Spleen (tissue), 7 donors: ENCODE results near the gene GATAD1.

Source experiments
- POLR2AphosphoS5 ChIP-seq, 3 donors: sonication (generic); formaldehyde crosslinking; IDR thresholded peaks; one replicate each; pipeline ENCODE4 v1.5.1; 2017; ENCODE audit warnings: antibody characterized with exemption in 3 of 3
- TF ChIP-seq, protein P1 (sequence below), 11 experiments: fragments of 200-600 bp in 7 of 11; fragments of 450-650 bp in 4 of 11; sonication (generic) in 4 of 11; IDR thresholded peaks in 8 of 11; conservative IDR thresholded peaks in 3 of 11; 1 replicate in 7 of 11; 2 replicates in 4 of 11; pipeline versions ENCODE4 v1.4.0 to v1.8.0; 2016 to 2021; ENCODE audit warnings: antibody characterized with exemption in 11 of 11, inconsistent platforms in 4 of 11, mild to moderate bottlenecking in 1 of 11
- donor health status: DM: no; HTN: no; CAD: no; lungs with moderate emphysema.
- donor health status: DM: no; HTN: no; CAD: no.
- donor health status: DM: no; HTN: no; CAD: no.

DNA sequence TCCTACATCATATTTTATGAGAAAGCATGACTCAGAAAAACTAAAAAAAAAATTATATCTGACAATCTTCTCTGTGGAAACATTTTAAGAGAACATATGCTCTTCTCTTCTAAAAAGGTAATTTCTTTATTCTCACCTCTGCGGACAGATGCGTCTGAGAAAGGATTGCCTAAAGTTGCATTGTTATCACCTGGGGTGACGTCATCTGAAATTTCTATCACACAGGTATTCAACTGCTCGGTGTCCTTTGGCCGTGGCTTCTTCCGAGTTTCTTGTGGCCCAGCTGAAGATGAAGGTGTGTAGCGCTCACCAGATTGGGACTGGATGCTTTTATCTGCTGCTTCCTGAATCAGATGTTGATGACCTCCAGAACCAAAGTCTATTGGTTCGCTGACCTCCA is 14.3 kb upstream of the GATAD1 start:
- TF ChIP-seq, protein P1, sequence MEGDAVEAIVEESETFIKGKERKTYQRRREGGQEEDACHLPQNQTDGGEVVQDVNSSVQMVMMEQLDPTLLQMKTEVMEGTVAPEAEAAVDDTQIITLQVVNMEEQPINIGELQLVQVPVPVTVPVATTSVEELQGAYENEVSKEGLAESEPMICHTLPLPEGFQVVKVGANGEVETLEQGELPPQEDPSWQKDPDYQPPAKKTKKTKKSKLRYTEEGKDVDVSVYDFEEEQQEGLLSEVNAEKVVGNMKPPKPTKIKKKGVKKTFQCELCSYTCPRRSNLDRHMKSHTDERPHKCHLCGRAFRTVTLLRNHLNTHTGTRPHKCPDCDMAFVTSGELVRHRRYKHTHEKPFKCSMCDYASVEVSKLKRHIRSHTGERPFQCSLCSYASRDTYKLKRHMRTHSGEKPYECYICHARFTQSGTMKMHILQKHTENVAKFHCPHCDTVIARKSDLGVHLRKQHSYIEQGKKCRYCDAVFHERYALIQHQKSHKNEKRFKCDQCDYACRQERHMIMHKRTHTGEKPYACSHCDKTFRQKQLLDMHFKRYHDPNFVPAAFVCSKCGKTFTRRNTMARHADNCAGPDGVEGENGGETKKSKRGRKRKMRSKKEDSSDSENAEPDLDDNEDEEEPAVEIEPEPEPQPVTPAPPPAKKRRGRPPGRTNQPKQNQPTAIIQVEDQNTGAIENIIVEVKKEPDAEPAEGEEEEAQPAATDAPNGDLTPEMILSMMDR (IDR thresholded peaks at IDR 0.05 in 8 of 11, conservative IDR thresholded peaks at IDR 0.05 in 3 of 11) = no peak
- TF ChIP-seq POLR2AphosphoS5 (IDR thresholded peaks at IDR 0.05) = no peak
